Liver (tissue), 9 donors: Measurements from ENCODE around the gene GBX1. TPM values are rescaled to one million over a fixed set of nuclear protein-coding genes. Genes with fewer than 3 reads are reported as not detected.

Source experiments
- DNase-seq: peaks from one replicate; pipeline ENCODE4 v3.0.0-alpha.2; 2017; ENCODE audit warnings: low spot score
- H3K27ac ChIP-seq, 2 donors: one replicate each; pipeline ENCODE4 v1.7.0; 2013; ENCODE audit warnings: inconsistent platforms in 2 of 2, low read length in 2 of 2, control low read depth in 1 of 2, low read depth in 1 of 2, mild to moderate bottlenecking in 1 of 2
- H3K27me3 ChIP-seq, 4 donors: one replicate each; pipeline versions ENCODE4 v1.6.1 to v1.7.0; 2013; ENCODE audit warnings: low read length in 3 of 4, inconsistent platforms in 1 of 4, mild to moderate bottlenecking in 1 of 4, moderate library complexity in 1 of 4; ENCODE audit not compliant: control insufficient read depth in 4 of 4, insufficient read depth in 4 of 4
- H3K36me3 ChIP-seq, 4 donors: one replicate each; pipeline versions ENCODE4 v1.6.1 to v1.7.0; 2013; ENCODE audit warnings: low read length in 3 of 4, mild to moderate bottlenecking in 3 of 4, low read depth in 1 of 4, moderate library complexity in 1 of 4; ENCODE audit not compliant: control insufficient read depth in 4 of 4, insufficient read depth in 3 of 4
- H3K4me1 ChIP-seq, 4 donors: one replicate each; pipeline versions ENCODE4 v1.6.1 to v1.7.0; 2013; ENCODE audit warnings: low read length in 3 of 4, mild to moderate bottlenecking in 3 of 4, moderate library complexity in 1 of 4; ENCODE audit not compliant: control insufficient read depth in 4 of 4, insufficient read depth in 4 of 4
- H3K4me3 ChIP-seq, 3 donors: one replicate each; pipeline versions ENCODE4 v1.6.1 to v1.7.0; 2013; ENCODE audit warnings: low read length in 3 of 3, control low read depth in 1 of 3, low read depth in 1 of 3, mild to moderate bottlenecking in 1 of 3
- H3K9ac ChIP-seq, 2 donors: one replicate each; pipeline ENCODE4 v1.7.0; 2013; ENCODE audit warnings: low read length in 2 of 2, mild to moderate bottlenecking in 2 of 2, moderate library complexity in 2 of 2, control low read depth in 1 of 2, low read depth in 1 of 2
- H3K9me3 ChIP-seq, 4 donors: one replicate each; pipeline versions ENCODE4 v1.6.1 to v1.7.0; 2013; ENCODE audit warnings: low read length in 3 of 4; ENCODE audit not compliant: control insufficient read depth in 4 of 4
- ATF3 ChIP-seq: IDR thresholded peaks from 2 replicates; pipeline ENCODE4 v1.6.1; 2016; ENCODE audit warnings: antibody characterized with exemption
- CTCF ChIP-seq: fragments of 150-350 bp; IDR thresholded peaks from 2 replicates; pipeline ENCODE4 v1.5.1; 2017; ENCODE audit warnings: improper control_type of control experiment, low read depth, low read length; ENCODE audit not compliant: missing input control
- EGR1 ChIP-seq, 2 donors: IDR thresholded peaks; 2 replicates each; pipeline ENCODE4 v1.6.1; 2016 to 2018; ENCODE audit warnings: antibody characterized with exemption in 2 of 2, low read depth in 2 of 2
- FOXA1 ChIP-seq: IDR thresholded peaks from 2 replicates; pipeline ENCODE4 v1.6.1; 2016; ENCODE audit warnings: antibody characterized with exemption
- FOXA2 ChIP-seq: IDR thresholded peaks from 2 replicates; pipeline ENCODE4 v1.6.1; 2016; ENCODE audit warnings: antibody characterized with exemption
- GABPA ChIP-seq, 2 donors: IDR thresholded peaks in 1 of 2; conservative IDR thresholded peaks in 1 of 2; 2 replicates each; pipeline ENCODE4 v1.6.1; 2016; ENCODE audit warnings: antibody characterized with exemption in 2 of 2, mild to moderate bottlenecking in 1 of 2, moderate library complexity in 1 of 2
- HNF4A ChIP-seq, 2 donors: conservative IDR thresholded peaks; 2 replicates each; pipeline ENCODE4 v1.6.1; 2016; ENCODE audit warnings: antibody characterized with exemption in 2 of 2, mild to moderate bottlenecking in 2 of 2
- HNF4G ChIP-seq: IDR thresholded peaks from 2 replicates; pipeline ENCODE4 v1.6.1; 2016; ENCODE audit warnings: antibody characterized with exemption
- JUND ChIP-seq, 2 donors: IDR thresholded peaks; 2 replicates each; pipeline ENCODE4 v1.6.1; 2016; ENCODE audit warnings: antibody characterized with exemption in 2 of 2
- MAX ChIP-seq: IDR thresholded peaks from 2 replicates; pipeline ENCODE4 v1.6.1; 2016; ENCODE audit warnings: antibody characterized with exemption
- NR2F2 ChIP-seq: IDR thresholded peaks from 2 replicates; pipeline ENCODE4 v1.6.1; 2016; ENCODE audit warnings: antibody characterized with exemption
- RAD21 ChIP-seq, 2 donors: IDR thresholded peaks; 2 replicates each; pipeline ENCODE4 v1.6.1; 2016; ENCODE audit warnings: antibody characterized with exemption in 2 of 2, mild to moderate bottlenecking in 2 of 2
- REST ChIP-seq: IDR thresholded peaks from 2 replicates; pipeline ENCODE4 v1.6.1; 2016; ENCODE audit warnings: antibody characterized with exemption, mild to moderate bottlenecking
- RXRA ChIP-seq, 2 donors: IDR thresholded peaks; 2 replicates each; pipeline ENCODE4 v1.6.1; 2017 to 2018; ENCODE audit warnings: antibody characterized with exemption in 2 of 2, mild to moderate bottlenecking in 1 of 2
- SP1 ChIP-seq: IDR thresholded peaks from 2 replicates; pipeline ENCODE4 v1.6.1; 2018; ENCODE audit warnings: antibody characterized with exemption, mild to moderate bottlenecking
- TAF1 ChIP-seq: conservative IDR thresholded peaks from 2 replicates; pipeline ENCODE4 v1.6.1; 2016; ENCODE audit warnings: antibody characterized with exemption, mild to moderate bottlenecking
- YY1 ChIP-seq: IDR thresholded peaks from 2 replicates; pipeline ENCODE4 v1.6.1; 2016; ENCODE audit warnings: antibody characterized with exemption, mild to moderate bottlenecking
- ZBTB33 ChIP-seq: IDR thresholded peaks from 2 replicates; pipeline ENCODE4 v1.6.1; 2016; ENCODE audit warnings: antibody characterized with exemption
- whole genome bisulfite sequencing: extraction: QIAGEN DNeasy Blood & Tissue Kit; methylation state at CpG from one replicate; pipeline ENCODE4 v1.1.7; 2013; 5-methylcytosine and 5-hydroxymethylcytosine counted together
- polyA plus RNA-seq, 2 donors: library from polyadenylated mRNA; stranded (reverse) in 1 of 2; unstranded in 1 of 2; fragments of 200-250 nt in 1 of 2; fragments of >200 nt in 1 of 2; fragmentation: Nextera tagmentation in 1 of 2; extraction: Ambion mirVana in 1 of 2; gene quantifications; one replicate each; pipeline versions ENCODE4 v1.2.1 to v1.2.3, GENCODE V29; 2013 to 2015
- total RNA-seq, 2 donors: library from RNA; depleted of rRNA; stranded (reverse); fragments of >200 nt; gene quantifications; one replicate each; pipeline ENCODE4 v1.2.3, GENCODE V29; 2014
- donor health status: healthy.
- donor health status: healthy.
- donor health status: healthy.
- donor health status: healthy.
- donor health status: healthy.

The GBX1 gene
- total and polyA plus RNA-seq, 4 donors = not detected

- Histone ChIP-seq H3K27ac (no peak overlapping the region), H3K9ac (no peak overlapping the region), H3K9me3 (no peaks in the 10 kb centered on the region), H3K4me1 (no peaks in the 10 kb centered on the region), H3K27me3 (no peaks in the 10 kb centered on the region), H3K4me3 (no peak overlapping the region), H3K36me3 (no peaks in the 10 kb centered on the region)
- TF ChIP-seq ATF3 = no peak
- TF ChIP-seq HNF4G = no peak
- TF ChIP-seq ZBTB33 = no peak
- TF ChIP-seq GABPA (IDR thresholded peaks at IDR 0.05 in 1 of 2, conservative IDR thresholded peaks at IDR 0.05 in 1 of 2) = no peak
- no peak for TF ChIP-seq HNF4A (conservative IDR thresholded peaks at IDR 0.05)
- TF ChIP-seq FOXA1 = no peak
- TF ChIP-seq RXRA (IDR thresholded peaks at IDR 0.05) = no peak
- no peak for TF ChIP-seq YY1
- no peak for TF ChIP-seq FOXA2
- no peak for TF ChIP-seq REST
- TF ChIP-seq JUND (IDR thresholded peaks at IDR 0.05) = no peak
- no peak for TF ChIP-seq MAX
- no peak for TF ChIP-seq CTCF
- no peak for TF ChIP-seq NR2F2
- TF ChIP-seq TAF1 = no peak
- TF ChIP-seq EGR1 (IDR thresholded peaks at IDR 0.05; ENCODE audit: low read depth in 2 of 2) = no peak
- TF ChIP-seq SP1 = no peak
- no peak for TF ChIP-seq RAD21 (IDR thresholded peaks at IDR 0.05)
- 63% methylated on average over 5 of the region's 5 CpGs for WGBS
- no peak for DNase-seq
Observed at GRCh38 chr7:151188252-151188542, 20.7 kb upstream of the GBX1 start.
